NCI-H187 treated with DMSO at 0.1 percent for 48 hours (cell line): ENCODE data around the gene CYP2U1.

Experiments
- DNase-seq: peaks from one replicate; lab custom pipeline; 2025; lab: John Stamatoyannopoulos, UW

CYP2U1 gene

GRCh38 chr4:107987916-107988762, 56.8 kb downstream of the CYP2U1 start:
- no peak for DNase-seq

GRCh38 chr4:107988763-107989035, 57.4 kb downstream of the CYP2U1 start:
- no peak for DNase-seq

- DNase-seq: no peak
These were observed 57.8 kb downstream of the CYP2U1 start for GRCh38 chr4:107989162-107989536.

GRCh38 chr4:107989537-107990386, 58.4 kb downstream of the CYP2U1 start, which contains the start of gene HADH:
Gene HADH, plus strand, starts transcription at chr4:107989889. Its CDS starts 44 bp downstream, at chr4:107989933.
- peak; percentile 37 for DNase-seq

- DNase-seq: no peak
These were observed 60.7 kb downstream of the CYP2U1 start for GRCh38 chr4:107991945-107992630.

GRCh38 chr4:107993969-107994368, 62.6 kb downstream of the CYP2U1 start:
- no peak for DNase-seq

- no peak for DNase-seq
These were observed 63.5 kb downstream of the CYP2U1 start for GRCh38 chr4:107994894-107995293.

- DNase-seq: no peak
These were observed 65.8 kb downstream of the CYP2U1 start for GRCh38 chr4:107996949-107997788.

GRCh38 chr4:107997794-107998193, 66.4 kb downstream of the CYP2U1 start:
- DNase-seq: no peak

- no peak for DNase-seq
These were observed 68.7 kb downstream of the CYP2U1 start for GRCh38 chr4:107999932-108000539.

- no peak for DNase-seq
These were observed 70.3 kb downstream of the CYP2U1 start for GRCh38 chr4:108001540-108002135.
